ENCODE results near the gene DNAJC7.

GRCh38 chr17:42045719-42046118 is 28.5 kb upstream of the DNAJC7 start:
- no peak for TF ChIP-seq CTCF (IDR thresholded peaks at IDR 0.05; ENCODE audit: insufficient read depth, low read length, poor library complexity, severe bottlenecking)
- TF ChIP-seq EZH2phosphoT487 (conservative IDR thresholded peaks at IDR 0.05; ENCODE audit: low read length): no peak
